Chondrocyte (in vitro differentiated cells): ENCODE measurements around the gene PACS1. TPM values are rescaled to one million over a fixed set of nuclear protein-coding genes. Genes with fewer than 3 reads are reported as not detected.
"Not testable (repeated sequence)": the region's sequence is repeated elsewhere in the genome, so short reads cannot be mapped to it uniquely, and the experiment has no call there.

Source experiments
- DNase-seq: peaks from one replicate; pipeline ENCODE4 v3.0.0; 2021; ENCODE audit warnings: mixed read lengths, low spot score
- H3K27ac Mint-ChIP-seq: one replicate; pipeline ENCODE4 v1.8.0; 2021; ENCODE audit warnings: mild to moderate bottlenecking, moderate library complexity, mixed read lengths; ENCODE audit not compliant: unreplicated experiment
- H3K27me3 Mint-ChIP-seq: 2 replicates; pipeline ENCODE4 v1.8.0; 2021; ENCODE audit warnings: low read depth, mixed read lengths
- H3K36me3 Mint-ChIP-seq: 2 replicates; pipeline ENCODE4 v1.8.0; 2021; ENCODE audit warnings: low read depth, mixed read lengths
- H3K4me1 Mint-ChIP-seq: 2 replicates; pipeline ENCODE4 v1.8.0; 2021; ENCODE audit warnings: low read depth, mild to moderate bottlenecking, mixed read lengths
- H3K4me3 Mint-ChIP-seq: one replicate; pipeline ENCODE4 v1.8.0; 2021; ENCODE audit warnings: mild to moderate bottlenecking, moderate library complexity, mixed read lengths; ENCODE audit not compliant: unreplicated experiment
- H3K9me3 Mint-ChIP-seq: 2 replicates; pipeline ENCODE4 v1.8.0; 2021; ENCODE audit warnings: low read depth, mixed read lengths
- total RNA-seq: library from RNA; stranded (reverse); gene quantifications from 3 replicates; pipeline ENCODE4 v1.2.1, GENCODE V29; 2021
- TF ChIP-seq, protein P1 (sequence below): fragments of 200-600 bp; sonication (generic); IDR thresholded peaks from 2 replicates; pipeline ENCODE4 v1.5.0; 2021; ENCODE audit warnings: antibody characterized with exemption, mild to moderate bottlenecking, moderate library complexity

Gene PACS1
- total RNA-seq, 1 donor from 2014 or later = 90.7 TPM

GRCh38 chr11:66090288-66090687 is 20.2 kb downstream of the PACS1 start:
- peak overlapping the region; percentile 57 for H3K27ac Mint-ChIP-seq
- no peak for DNase-seq
- H3K4me1 Mint-ChIP-seq = peaks cover 8% of the 10 kb centered on the region
- no peak overlapping the region for H3K4me3 Mint-ChIP-seq
- H3K27me3 Mint-ChIP-seq = no peaks in the 10 kb centered on the region
- H3K36me3 Mint-ChIP-seq = no peaks in the 10 kb centered on the region
- no peaks in the 10 kb centered on the region for H3K9me3 Mint-ChIP-seq
- TF ChIP-seq, protein P1, sequence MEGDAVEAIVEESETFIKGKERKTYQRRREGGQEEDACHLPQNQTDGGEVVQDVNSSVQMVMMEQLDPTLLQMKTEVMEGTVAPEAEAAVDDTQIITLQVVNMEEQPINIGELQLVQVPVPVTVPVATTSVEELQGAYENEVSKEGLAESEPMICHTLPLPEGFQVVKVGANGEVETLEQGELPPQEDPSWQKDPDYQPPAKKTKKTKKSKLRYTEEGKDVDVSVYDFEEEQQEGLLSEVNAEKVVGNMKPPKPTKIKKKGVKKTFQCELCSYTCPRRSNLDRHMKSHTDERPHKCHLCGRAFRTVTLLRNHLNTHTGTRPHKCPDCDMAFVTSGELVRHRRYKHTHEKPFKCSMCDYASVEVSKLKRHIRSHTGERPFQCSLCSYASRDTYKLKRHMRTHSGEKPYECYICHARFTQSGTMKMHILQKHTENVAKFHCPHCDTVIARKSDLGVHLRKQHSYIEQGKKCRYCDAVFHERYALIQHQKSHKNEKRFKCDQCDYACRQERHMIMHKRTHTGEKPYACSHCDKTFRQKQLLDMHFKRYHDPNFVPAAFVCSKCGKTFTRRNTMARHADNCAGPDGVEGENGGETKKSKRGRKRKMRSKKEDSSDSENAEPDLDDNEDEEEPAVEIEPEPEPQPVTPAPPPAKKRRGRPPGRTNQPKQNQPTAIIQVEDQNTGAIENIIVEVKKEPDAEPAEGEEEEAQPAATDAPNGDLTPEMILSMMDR = no peak

- not testable (repeated sequence) for H3K27ac Mint-ChIP-seq, H3K9me3 Mint-ChIP-seq, H3K27me3 Mint-ChIP-seq, H3K36me3 Mint-ChIP-seq, H3K4me1 Mint-ChIP-seq, DNase-seq, H3K4me3 Mint-ChIP-seq
These were observed 22.1 kb downstream of the PACS1 start for GRCh38 chr11:66092125-66092524.

DNA sequence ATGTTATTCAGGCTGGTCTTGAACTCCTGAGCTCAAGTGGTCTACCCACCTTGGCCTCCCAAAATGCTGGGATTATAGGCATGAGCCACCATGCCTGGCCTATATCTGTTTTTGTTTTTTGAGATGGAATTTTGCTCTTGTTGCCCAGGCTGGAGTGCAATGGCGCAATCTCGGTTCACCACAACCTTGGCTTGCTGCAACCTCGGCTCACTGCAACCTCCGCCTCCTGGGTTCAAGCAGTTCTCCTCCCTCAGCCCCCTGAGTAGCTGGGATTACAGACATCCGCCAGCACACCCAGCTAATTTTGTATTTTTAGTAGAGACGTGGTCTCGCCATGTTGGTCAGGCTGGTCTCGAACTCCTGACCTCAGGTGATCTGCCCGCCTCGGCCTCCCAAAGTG is 29.7 kb downstream of the PACS1 start:
- not testable (repeated sequence) for H3K4me3 Mint-ChIP-seq, H3K27ac Mint-ChIP-seq, H3K27me3 Mint-ChIP-seq, DNase-seq, H3K9me3 Mint-ChIP-seq, H3K36me3 Mint-ChIP-seq
- H3K4me1 Mint-ChIP-seq = peaks cover 32% of the 10 kb centered on the region

GRCh38 chr11:66100272-66101065 is 30.4 kb downstream of the PACS1 start:
- H3K9me3 Mint-ChIP-seq = no peaks in the 10 kb centered on the region
- no peak overlapping the region for H3K27ac Mint-ChIP-seq
- no peaks in the 10 kb centered on the region for H3K27me3 Mint-ChIP-seq
- H3K4me3 Mint-ChIP-seq = no peak overlapping the region
- peaks cover 33% of the 10 kb centered on the region for H3K4me1 Mint-ChIP-seq
- H3K36me3 Mint-ChIP-seq = no peaks in the 10 kb centered on the region
- no peak for DNase-seq
- TF ChIP-seq, protein P1 = no peak

DNA sequence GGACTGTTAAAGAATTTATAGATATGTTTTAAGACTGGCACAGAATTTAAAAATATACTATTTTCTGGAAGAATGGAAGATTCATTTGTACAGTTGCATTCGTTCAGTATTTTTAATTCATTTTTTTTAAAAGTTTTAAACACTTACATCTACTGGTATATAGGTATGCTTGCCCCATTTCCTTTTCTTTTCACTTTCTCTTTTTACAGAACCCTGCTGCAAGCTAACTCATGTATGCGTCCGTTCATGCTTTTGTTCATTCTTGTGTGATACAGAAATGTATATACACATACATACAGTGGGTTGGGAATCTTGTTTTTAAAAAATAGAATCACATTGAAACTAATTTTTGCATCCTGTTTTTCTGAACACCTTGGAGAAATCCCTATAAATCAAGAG is 31.0 kb downstream of the PACS1 start:
- TF ChIP-seq, protein P1 = no peak
- no peak overlapping the region for H3K4me3 Mint-ChIP-seq
- H3K9me3 Mint-ChIP-seq = no peaks in the 10 kb centered on the region
- peak overlapping the region; percentile 23 for H3K27ac Mint-ChIP-seq
- H3K4me1 Mint-ChIP-seq = peaks cover 33% of the 10 kb centered on the region
- no peaks in the 10 kb centered on the region for H3K36me3 Mint-ChIP-seq
- no peak for DNase-seq
- H3K27me3 Mint-ChIP-seq = no peaks in the 10 kb centered on the region

DNA sequence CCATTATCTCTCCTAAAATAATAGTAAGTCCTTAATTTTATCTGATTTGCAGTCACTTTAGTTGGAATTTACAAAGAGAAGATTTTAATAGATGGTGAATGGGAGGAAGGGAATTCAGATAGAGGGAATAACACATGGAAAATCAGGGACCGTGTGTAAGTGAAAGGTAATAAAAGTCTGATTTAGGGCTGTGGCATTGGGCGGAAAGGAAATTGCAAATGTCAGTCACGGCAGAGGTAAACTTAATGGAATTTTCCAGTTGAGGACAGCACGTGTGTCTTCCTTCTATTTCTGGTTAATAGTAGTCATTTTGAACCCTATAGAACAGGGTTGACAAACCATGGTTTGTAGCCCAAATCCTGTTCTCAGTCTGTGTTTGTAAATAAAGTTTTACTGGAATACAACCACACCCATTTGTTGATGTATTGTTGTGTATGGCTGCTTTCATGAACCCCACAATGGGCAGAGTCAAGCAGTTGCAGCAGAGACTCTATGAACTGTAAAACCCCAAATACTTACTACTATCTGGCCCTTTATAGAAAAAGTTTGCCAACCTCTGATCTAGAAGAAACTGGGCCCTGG is 34.1 kb downstream of the PACS1 start:
- TF ChIP-seq, protein P1 = no peak
- no peak overlapping the region for H3K4me3 Mint-ChIP-seq
- no peaks in the 10 kb centered on the region for H3K27me3 Mint-ChIP-seq
- no peak for DNase-seq
- peaks cover 41% of the 10 kb centered on the region for H3K4me1 Mint-ChIP-seq
- no peak overlapping the region for H3K27ac Mint-ChIP-seq
- no peaks in the 10 kb centered on the region for H3K9me3 Mint-ChIP-seq
- H3K36me3 Mint-ChIP-seq = peaks cover 4% of the 10 kb centered on the region
